IgD-negative memory B cell (primary cell): Measurements from ENCODE around the gene RAB34. TPM values are rescaled to one million over a fixed set of nuclear protein-coding genes. Genes with fewer than 3 reads are reported as not detected.

ENCODE experiments used
- H3K27ac Mint-ChIP-seq, 3 donors: one replicate each; pipeline ENCODE4 v1.8.0; 2020 to 2022; ENCODE audit warnings: mild to moderate bottlenecking in 3 of 3, mixed read lengths in 3 of 3, moderate library complexity in 1 of 3
- H3K27me3 Mint-ChIP-seq: one replicate; pipeline ENCODE4 v1.8.0; 2021; ENCODE audit warnings: mixed read lengths
- H3K36me3 Mint-ChIP-seq: one replicate; pipeline ENCODE4 v1.8.0; 2020; ENCODE audit warnings: mild to moderate bottlenecking, mixed read lengths
- H3K4me1 Mint-ChIP-seq, 3 donors: one replicate each; pipeline ENCODE4 v1.8.0; 2020 to 2022; ENCODE audit warnings: mixed read lengths in 3 of 3, mild to moderate bottlenecking in 1 of 3
- H3K4me3 Mint-ChIP-seq, 4 donors: one replicate each; pipeline ENCODE4 v1.8.0; 2020 to 2022; ENCODE audit warnings: mild to moderate bottlenecking in 4 of 4, mixed read lengths in 4 of 4, moderate library complexity in 3 of 4
- H3K9me3 Mint-ChIP-seq, 3 donors: one replicate each; pipeline ENCODE4 v1.8.0; 2020 to 2021; ENCODE audit warnings: mixed read lengths in 3 of 3, mild to moderate bottlenecking in 1 of 3
- polyA plus RNA-seq: library from polyadenylated mRNA; unstranded; fragments of 300-500 nt; fragmentation: Illumina TruSeq; gene quantifications from one replicate; pipeline ENCODE4 v1.2.3, GENCODE V29; 2021

Gene RAB34
- polyA plus RNA-seq, 1 donor from 2014 or later, result 6.7 TPM

- peaks cover 6 to 16% (median 8%) of the 10 kb centered on the region in 3 donors for H3K4me1 Mint-ChIP-seq
- peak overlapping the region in 1 of 4 donors; percentile 99 for H3K4me3 Mint-ChIP-seq
- H3K27me3 Mint-ChIP-seq, result no peaks in the 10 kb centered on the region
- H3K9me3 Mint-ChIP-seq, result no peaks in the 10 kb centered on the region
- H3K27ac Mint-ChIP-seq, result peak overlapping the region; percentile 73 to 96 (median 91)
- no peaks in the 10 kb centered on the region for H3K36me3 Mint-ChIP-seq
Measured at GRCh38 chr17:28749516-28750177, 32.0 kb upstream of the RAB34 start.

- H3K4me1 Mint-ChIP-seq, result peaks cover 6 to 20% (median 8%) of the 10 kb centered on the region in 3 donors
- peak overlapping the region in 2 of 4 donors; percentile 21 to 99 for H3K4me3 Mint-ChIP-seq
- H3K36me3 Mint-ChIP-seq, result no peaks in the 10 kb centered on the region
- no peaks in the 10 kb centered on the region for H3K9me3 Mint-ChIP-seq
- peak overlapping the region; percentile 73 to 96 (median 91) for H3K27ac Mint-ChIP-seq
- H3K27me3 Mint-ChIP-seq, result no peaks in the 10 kb centered on the region
Measured at GRCh38 chr17:28748852-28749515, 31.3 kb upstream of the RAB34 start.

GRCh38 chr17:28747801-28748750, 30.4 kb upstream of the RAB34 start:
- H3K36me3 Mint-ChIP-seq, result no peaks in the 10 kb centered on the region
- peak overlapping the region; percentile 73 to 96 (median 94) for H3K27ac Mint-ChIP-seq
- H3K4me3 Mint-ChIP-seq, result peak overlapping the region in 2 of 4 donors; percentile 49 to 99
- peaks cover 8 to 21% (median 9%) of the 10 kb centered on the region in 3 donors for H3K4me1 Mint-ChIP-seq
- H3K9me3 Mint-ChIP-seq, result no peaks in the 10 kb centered on the region
- H3K27me3 Mint-ChIP-seq, result no peaks in the 10 kb centered on the region

GRCh38 chr17:28747051-28747691, 29.5 kb upstream of the RAB34 start:
- H3K36me3 Mint-ChIP-seq, result no peaks in the 10 kb centered on the region
- peaks cover 9 to 24% (median 11%) of the 10 kb centered on the region in 3 donors for H3K4me1 Mint-ChIP-seq

GRCh38 chr17:28746611-28747050, 29.0 kb upstream of the RAB34 start:
- H3K4me3 Mint-ChIP-seq, result peak overlapping the region; percentile 74 to 99 (median 94)
- no peaks in the 10 kb centered on the region for H3K27me3 Mint-ChIP-seq
- no peaks in the 10 kb centered on the region for H3K9me3 Mint-ChIP-seq
- H3K27ac Mint-ChIP-seq, result peak overlapping the region; percentile 16 to 99 (median 59)
- H3K4me1 Mint-ChIP-seq, result peaks cover 14 to 27% (median 16%) of the 10 kb centered on the region in 3 donors
- H3K36me3 Mint-ChIP-seq, result no peaks in the 10 kb centered on the region

More at GRCh38 chr17:28747051-28747691, 29.5 kb upstream of the RAB34 start:
- H3K27ac Mint-ChIP-seq, result peak overlapping the region; percentile 16 to 99 (median 73)
- no peaks in the 10 kb centered on the region for H3K27me3 Mint-ChIP-seq
- H3K4me3 Mint-ChIP-seq, result peak overlapping the region in 3 of 4 donors; percentile 74 to 99 (median 96)
- H3K9me3 Mint-ChIP-seq, result no peaks in the 10 kb centered on the region

- H3K4me1 Mint-ChIP-seq, result peaks cover 20 to 31% (median 23%) of the 10 kb centered on the region in 3 donors
- peak overlapping the region; percentile 93 to 99 (median 96) for H3K4me3 Mint-ChIP-seq
- peaks cover 3% of the 10 kb centered on the region for H3K27me3 Mint-ChIP-seq
- no peaks in the 10 kb centered on the region for H3K9me3 Mint-ChIP-seq
- H3K36me3 Mint-ChIP-seq, result no peaks in the 10 kb centered on the region
- peak overlapping the region; percentile 94 to 99 (median 95) for H3K27ac Mint-ChIP-seq
Measured at GRCh38 chr17:28745786-28746411, 28.2 kb upstream of the RAB34 start.

- Mint-ChIP-seq H3K4me3 (peak overlapping the region; percentile 93 to 99 (median 96)), H3K9me3 (no peaks in the 10 kb centered on the region), H3K27me3 (peaks cover 3% of the 10 kb centered on the region), H3K36me3 (no peaks in the 10 kb centered on the region), H3K27ac (peak overlapping the region; percentile 94 to 99 (median 95)), H3K4me1 (peaks cover 23 to 26% (median 24%) of the 10 kb centered on the region in 3 donors)
Measured at GRCh38 chr17:28744972-28745785, 27.5 kb upstream of the RAB34 start.

- H3K36me3 Mint-ChIP-seq, result peaks cover 2% of the 10 kb centered on the region
- peaks cover 3% of the 10 kb centered on the region for H3K27me3 Mint-ChIP-seq
- H3K4me3 Mint-ChIP-seq, result peak overlapping the region; percentile 93 to 99 (median 96)
- no peaks in the 10 kb centered on the region for H3K9me3 Mint-ChIP-seq
- H3K27ac Mint-ChIP-seq, result peak overlapping the region; percentile 95 to 100 (median 99)
- H3K4me1 Mint-ChIP-seq, result peaks cover 22 to 27% (median 23%) of the 10 kb centered on the region in 3 donors
Measured at GRCh38 chr17:28744104-28744971, 26.7 kb upstream of the RAB34 start.

- Mint-ChIP-seq H3K4me3 (peak within 1 kb of the TSS; percentile 93 to 99 (median 96)), H3K4me1 (peaks cover 25 to 32% (median 29%) of the 10 kb centered on the region in 3 donors), H3K27me3 (peaks cover 4% of the 10 kb centered on the region), H3K9me3 (no peaks in the 10 kb centered on the region), H3K36me3 (peaks cover 2% of the 10 kb centered on the region), H3K27ac (peak within 1 kb of the TSS; percentile 99 to 100 (median 100))
Measured at GRCh38 chr17:28743243-28744103, 25.8 kb upstream of the RAB34 start, which contains the start of gene TRAF4. Gene TRAF4, plus strand, starts transcription at chr17:28744011. Its CDS starts 102 bp downstream, at chr17:28744113.

- Mint-ChIP-seq H3K9me3 (no peaks in the 10 kb centered on the region), H3K4me1 (peaks cover 31 to 40% (median 34%) of the 10 kb centered on the region in 3 donors), H3K27me3 (peaks cover 5% of the 10 kb centered on the region), H3K4me3 (peak overlapping the region; percentile 68 to 99 (median 92)), H3K27ac (peak overlapping the region; percentile 97 to 100 (median 100)), H3K36me3 (peaks cover 2% of the 10 kb centered on the region)
Measured at GRCh38 chr17:28741358-28742349, 24.0 kb upstream of the RAB34 start.
